ENCODE data around the gene MRPL47. TPM values are rescaled to one million over a fixed set of nuclear protein-coding genes. Genes with fewer than 3 reads are reported as not detected.
A peak's percentile ranks its signal among the peaks of the same experiment; 100 is the strongest.

MRPL47 gene
- total and polyA plus RNA-seq, 9 of the 15 experiments (the other 6 are each of a cell fraction or from before 2014, with no cell fraction given): 101 to 437 (median 141) TPM

DNA sequence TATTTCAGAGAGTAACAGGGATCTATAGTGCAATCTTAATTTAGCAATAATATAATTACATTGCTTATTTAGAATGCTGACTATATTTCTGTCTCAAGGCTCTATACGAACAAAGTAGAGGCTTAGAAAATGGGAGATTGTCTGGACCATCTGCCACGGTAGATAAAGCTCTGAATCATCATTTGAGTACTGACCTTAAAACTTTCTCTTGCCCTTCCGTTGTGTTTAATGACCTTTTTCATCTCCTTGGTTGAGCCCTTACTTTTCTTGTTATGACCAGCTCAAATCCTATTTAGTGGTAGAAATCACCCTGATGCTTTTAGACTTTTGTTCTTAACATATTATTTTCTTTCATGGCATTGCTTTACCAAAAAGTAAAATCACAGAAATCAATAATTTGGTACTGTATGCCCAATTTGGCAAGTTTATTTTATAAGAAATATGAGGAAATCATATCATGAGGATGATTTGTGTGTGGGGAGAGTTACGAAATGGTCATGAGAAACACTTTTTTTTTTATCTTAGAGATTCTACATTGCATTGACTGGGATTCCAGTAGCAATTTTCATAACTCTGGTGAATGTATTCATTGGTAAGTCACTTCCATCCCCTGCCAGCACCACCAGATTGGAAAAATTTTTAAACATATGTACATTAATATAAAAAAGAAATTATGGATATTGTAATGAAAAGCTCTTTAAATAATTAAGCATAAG lies 11.2 kb upstream of the MRPL47 start (continued):
- peak; percentile 97 for TF ChIP-seq ARID1B (IDR thresholded peaks at IDR 0.05)
- TF ChIP-seq CBX1 (IDR thresholded peaks at IDR 0.05; ENCODE audit: low read depth): no peak
- TF ChIP-seq NCOA6 (IDR thresholded peaks at IDR 0.05): peak; percentile 51; the same call in 1 of the 2 replicates
- no peak for TF ChIP-seq FOXJ2 (tag; IDR thresholded peaks at IDR 0.05)
- no peak for TF ChIP-seq ELF2 (CRISPR knock-in tag; IDR thresholded peaks at IDR 0.05)
- no peak for TF ChIP-seq SIRT6 (IDR thresholded peaks at IDR 0.05; ENCODE audit: low read depth, low read length)
- no peak for TF ChIP-seq ARID2 (IDR thresholded peaks at IDR 0.05)
- TF ChIP-seq ZBTB7A (IDR thresholded peaks at IDR 0.05; ENCODE audit: borderline replicate concordance, control insufficient read depth, low read depth, low read length): no peak
- TF ChIP-seq, protein P1, sequence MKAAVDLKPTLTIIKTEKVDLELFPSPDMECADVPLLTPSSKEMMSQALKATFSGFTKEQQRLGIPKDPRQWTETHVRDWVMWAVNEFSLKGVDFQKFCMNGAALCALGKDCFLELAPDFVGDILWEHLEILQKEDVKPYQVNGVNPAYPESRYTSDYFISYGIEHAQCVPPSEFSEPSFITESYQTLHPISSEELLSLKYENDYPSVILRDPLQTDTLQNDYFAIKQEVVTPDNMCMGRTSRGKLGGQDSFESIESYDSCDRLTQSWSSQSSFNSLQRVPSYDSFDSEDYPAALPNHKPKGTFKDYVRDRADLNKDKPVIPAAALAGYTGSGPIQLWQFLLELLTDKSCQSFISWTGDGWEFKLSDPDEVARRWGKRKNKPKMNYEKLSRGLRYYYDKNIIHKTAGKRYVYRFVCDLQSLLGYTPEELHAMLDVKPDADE (conservative IDR thresholded peaks at IDR 0.05; ENCODE audit: control insufficient read depth, low read depth, low read length): no peak
- no peak for TF ChIP-seq ZNF184 (CRISPR knock-in tag; IDR thresholded peaks at IDR 0.05)
- TF ChIP-seq ZZZ3 (IDR thresholded peaks at IDR 0.05): no peak
- TF ChIP-seq DACH1 (IDR thresholded peaks at IDR 0.05; ENCODE audit: partially characterized antibody): peak; percentile 40
- no peak for TF ChIP-seq POLR2A (conservative IDR thresholded peaks at IDR 0.05)
- TF ChIP-seq, protein P2, sequence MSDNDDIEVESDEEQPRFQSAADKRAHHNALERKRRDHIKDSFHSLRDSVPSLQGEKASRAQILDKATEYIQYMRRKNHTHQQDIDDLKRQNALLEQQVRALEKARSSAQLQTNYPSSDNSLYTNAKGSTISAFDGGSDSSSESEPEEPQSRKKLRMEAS (CRISPR knock-in tag; IDR thresholded peaks at IDR 0.05): no peak
- no peak for TF ChIP-seq ZNF780A (CRISPR knock-in tag; IDR thresholded peaks at IDR 0.05)
- TF ChIP-seq NEUROD1 (IDR thresholded peaks at IDR 0.05; ENCODE audit: borderline replicate concordance, low read depth, low read length, partially characterized antibody): peak; percentile 77
- no peak for TF ChIP-seq CHD4 (IDR thresholded peaks at IDR 0.05; ENCODE audit: insufficient read depth, insufficient replicate concordance, low read depth, low read length, poor library complexity, severe bottlenecking)
- no peak for TF ChIP-seq ETV6 (IDR thresholded peaks at IDR 0.05; ENCODE audit: borderline replicate concordance in 1 of 2, low read depth in 2 of 2, low read length in 1 of 2)
- no peak for TF ChIP-seq ETV6 (CRISPR knock-in tag; IDR thresholded peaks at IDR 0.05; ENCODE audit: borderline replicate concordance)
- TF ChIP-seq ZC3H8 (IDR thresholded peaks at IDR 0.05): no peak
- peak; percentile 57; the same call in 1 of the 2 replicates for TF ChIP-seq CTBP1 (IDR thresholded peaks at IDR 0.05; ENCODE audit: borderline replicate concordance)
- no peak for TF ChIP-seq KLF10 (CRISPR knock-in tag; IDR thresholded peaks at IDR 0.05)
- TF ChIP-seq ZKSCAN3 (CRISPR knock-in tag; IDR thresholded peaks at IDR 0.05): no peak
- TF ChIP-seq, protein P3, sequence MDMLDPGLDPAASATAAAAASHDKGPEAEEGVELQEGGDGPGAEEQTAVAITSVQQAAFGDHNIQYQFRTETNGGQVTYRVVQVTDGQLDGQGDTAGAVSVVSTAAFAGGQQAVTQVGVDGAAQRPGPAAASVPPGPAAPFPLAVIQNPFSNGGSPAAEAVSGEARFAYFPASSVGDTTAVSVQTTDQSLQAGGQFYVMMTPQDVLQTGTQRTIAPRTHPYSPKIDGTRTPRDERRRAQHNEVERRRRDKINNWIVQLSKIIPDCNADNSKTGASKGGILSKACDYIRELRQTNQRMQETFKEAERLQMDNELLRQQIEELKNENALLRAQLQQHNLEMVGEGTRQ (CRISPR knock-in tag; IDR thresholded peaks at IDR 0.05): no peak
- TF ChIP-seq, protein P4, sequence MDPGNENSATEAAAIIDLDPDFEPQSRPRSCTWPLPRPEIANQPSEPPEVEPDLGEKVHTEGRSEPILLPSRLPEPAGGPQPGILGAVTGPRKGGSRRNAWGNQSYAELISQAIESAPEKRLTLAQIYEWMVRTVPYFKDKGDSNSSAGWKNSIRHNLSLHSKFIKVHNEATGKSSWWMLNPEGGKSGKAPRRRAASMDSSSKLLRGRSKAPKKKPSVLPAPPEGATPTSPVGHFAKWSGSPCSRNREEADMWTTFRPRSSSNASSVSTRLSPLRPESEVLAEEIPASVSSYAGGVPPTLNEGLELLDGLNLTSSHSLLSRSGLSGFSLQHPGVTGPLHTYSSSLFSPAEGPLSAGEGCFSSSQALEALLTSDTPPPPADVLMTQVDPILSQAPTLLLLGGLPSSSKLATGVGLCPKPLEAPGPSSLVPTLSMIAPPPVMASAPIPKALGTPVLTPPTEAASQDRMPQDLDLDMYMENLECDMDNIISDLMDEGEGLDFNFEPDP (CRISPR knock-in tag; IDR thresholded peaks at IDR 0.05): no peak
- TF ChIP-seq LCOR (CRISPR knock-in tag; IDR thresholded peaks at IDR 0.05): no peak
- TF ChIP-seq ZNF436 (CRISPR knock-in tag; IDR thresholded peaks at IDR 0.05): no peak
- 0 out of 2 replicates have a peak, but pooled peaks have one; percentile 21 for TF ChIP-seq EHMT2 (IDR thresholded peaks at IDR 0.05)
- TF ChIP-seq MIER1 (IDR thresholded peaks at IDR 0.05; ENCODE audit: low read depth): no peak
